OCI-LY7 (cell line): ENCODE data around the gene RPL28.

Source experiments
- CTCF ChIP-seq: fragments of 200-600 bp; sonication (generic); conservative IDR thresholded peaks from 2 replicates; pipeline ENCODE4 v1.5.1; 2014; ENCODE audit warnings: mild to moderate bottlenecking, antibody characterized with exemption, low read length, moderate library complexity, mixed read lengths
- EZH2phosphoT487 ChIP-seq: fragments of 200-600 bp; sonication (generic); IDR thresholded peaks from 2 replicates; pipeline ENCODE4 v1.6.1; 2018; ENCODE audit warnings: low read depth, borderline replicate concordance, mild to moderate bottlenecking, mixed run types, antibody characterized with exemption, low read length, moderate library complexity, mixed read lengths

- TF ChIP-seq CTCF = no peak
- no peak for TF ChIP-seq EZH2phosphoT487
Observed at GRCh38 chr19:55449469-55449868, 63.7 kb downstream of the RPL28 start.
